Measurements from ENCODE around the gene RITA1. TPM values are rescaled to one million over a fixed set of nuclear protein-coding genes. Genes with fewer than 3 reads are reported as not detected.

Gene RITA1
- total and polyA plus RNA-seq, 2 donors (not counting 3 experiments of a cell fraction or from before 2014, with no cell fraction given) = 20.7 to 21.3 TPM

GRCh38 chr12:113200021-113200797, 14.7 kb downstream of the RITA1 start:
- H3K9me1 ChIP-seq (replicated peaks; ENCODE audit: control insufficient read depth, extremely low read depth, insufficient read depth, low read length) = no peaks in the 10 kb centered on the region
- H3K27ac ChIP-seq (ENCODE audit: insufficient read depth, low read depth, low read length) = no peak overlapping the region
- no peaks in the 10 kb centered on the region for H3K9me3 ChIP-seq (replicated peaks; ENCODE audit: control insufficient read depth, insufficient read depth, low read length)
- dilution Hi-C loops (cut with MboI; ENCODE audit: extremely low pct_ligation_motif_present, low sequenced_read_pairs) = no loop called here
- TF ChIP-seq, protein P1, sequence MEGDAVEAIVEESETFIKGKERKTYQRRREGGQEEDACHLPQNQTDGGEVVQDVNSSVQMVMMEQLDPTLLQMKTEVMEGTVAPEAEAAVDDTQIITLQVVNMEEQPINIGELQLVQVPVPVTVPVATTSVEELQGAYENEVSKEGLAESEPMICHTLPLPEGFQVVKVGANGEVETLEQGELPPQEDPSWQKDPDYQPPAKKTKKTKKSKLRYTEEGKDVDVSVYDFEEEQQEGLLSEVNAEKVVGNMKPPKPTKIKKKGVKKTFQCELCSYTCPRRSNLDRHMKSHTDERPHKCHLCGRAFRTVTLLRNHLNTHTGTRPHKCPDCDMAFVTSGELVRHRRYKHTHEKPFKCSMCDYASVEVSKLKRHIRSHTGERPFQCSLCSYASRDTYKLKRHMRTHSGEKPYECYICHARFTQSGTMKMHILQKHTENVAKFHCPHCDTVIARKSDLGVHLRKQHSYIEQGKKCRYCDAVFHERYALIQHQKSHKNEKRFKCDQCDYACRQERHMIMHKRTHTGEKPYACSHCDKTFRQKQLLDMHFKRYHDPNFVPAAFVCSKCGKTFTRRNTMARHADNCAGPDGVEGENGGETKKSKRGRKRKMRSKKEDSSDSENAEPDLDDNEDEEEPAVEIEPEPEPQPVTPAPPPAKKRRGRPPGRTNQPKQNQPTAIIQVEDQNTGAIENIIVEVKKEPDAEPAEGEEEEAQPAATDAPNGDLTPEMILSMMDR (IDR thresholded peaks at IDR 0.05; ENCODE audit: extremely low read depth in 1 of 2, insufficient read depth in 1 of 2, low read depth in 1 of 2, low read length in 2 of 2) = no peak
- TF ChIP-seq JUN (IDR thresholded peaks at IDR 0.05; ENCODE audit: borderline replicate concordance, insufficient read depth, insufficient read length, low read depth) (no peak), POLR2A (IDR thresholded peaks at IDR 0.05; ENCODE audit: low read depth, low read length) (no peak), MYC (IDR thresholded peaks at IDR 0.05; ENCODE audit: low read depth, low read length) (no peak), FOS (IDR thresholded peaks at IDR 0.05; ENCODE audit: borderline replicate concordance, insufficient read depth, low read length) (no peak), EZH2 (IDR thresholded peaks at IDR 0.05; ENCODE audit: borderline replicate concordance, low read depth, low read length, severe bottlenecking) (no peak), GATA2 (IDR thresholded peaks at IDR 0.05; ENCODE audit: insufficient read depth, insufficient read length, low read depth, low read length) (no peak), POLR2AphosphoS5 (IDR thresholded peaks at IDR 0.05; ENCODE audit: insufficient read depth, low read depth, low read length) (no peak)
- TF ChIP-seq, protein P2, sequence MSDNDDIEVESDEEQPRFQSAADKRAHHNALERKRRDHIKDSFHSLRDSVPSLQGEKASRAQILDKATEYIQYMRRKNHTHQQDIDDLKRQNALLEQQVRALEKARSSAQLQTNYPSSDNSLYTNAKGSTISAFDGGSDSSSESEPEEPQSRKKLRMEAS (IDR thresholded peaks at IDR 0.05; ENCODE audit: insufficient read depth, insufficient read length) = no peak
- no peaks in the 10 kb centered on the region for H3K27me3 ChIP-seq (ENCODE audit: control insufficient read depth in 2 of 2, insufficient read depth in 2 of 2, low read length in 2 of 2)
- ChIA-PET CTCF (interaction anchor here (0.8 to 1.7 kb wide), 3 partner anchors 21 to 225 kb away, joined by 3 to 7 read pairs (median 3); partner anchors contain the start of gene TPCN1), POLR2A (interaction anchor here (0.6 kb wide), 1 partner anchor 23 kb away, joined by 8 read pairs; no protein-coding TSS in a partner anchor)
- FAIRE-seq (no peak), DNase-seq (ENCODE audit: low read depth, low spot score) (no peak)
- no peak overlapping the region for H3K9ac ChIP-seq (replicated peaks; ENCODE audit: extremely low read depth, insufficient read depth, low read length)
- intact Hi-C loops (cut with micrococcal nuclease) = no loop called here
- no TSS peak for BruUV-seq (replicated peaks)
- no peaks in the 10 kb centered on the region for H3K4me1 ChIP-seq (ENCODE audit: control insufficient read depth, extremely low read depth, insufficient read depth, low read length)
- H3K36me3 ChIP-seq (ENCODE audit: control insufficient read depth in 2 of 2, extremely low read depth in 1 of 2, insufficient read depth in 2 of 2, low read length in 2 of 2) = no peaks in the 10 kb centered on the region
- no peaks in the 10 kb centered on the region for H3K79me2 ChIP-seq (ENCODE audit: control insufficient read depth, insufficient read depth, low read length)
- no peak overlapping the region for H3K4me3 ChIP-seq (replicated peaks in 1 of 3; ENCODE audit: insufficient read depth in 1 of 3, low read depth in 1 of 3, low read length in 3 of 3)
- H2AFZ ChIP-seq (ENCODE audit: low read depth, low read length) = no peak overlapping the region
- H4K20me1 ChIP-seq (replicated peaks; ENCODE audit: control insufficient read depth, extremely low read depth, insufficient read depth, low read length) = no peaks in the 10 kb centered on the region
- H3K4me2 ChIP-seq (ENCODE audit: insufficient read depth, low read length) = no peak overlapping the region
